GM10248 (cell line): Measurements from ENCODE around the gene ACTL10.
A peak's percentile ranks its signal among the peaks of the same experiment; 100 is the strongest.

ENCODE experiments used
- CTCF ChIA-PET: fragments of 300-600 bp; sonication (Branson Sonifier 250); formaldehyde crosslinking; extraction: SDS; loops from one replicate; lab custom pipeline; 2021; ENCODE audit warnings: antibody characterized with exemption; lab: Yijun Ruan, JAX
- POLR2A ChIA-PET: fragments of 350-650 bp; sonication (Branson Sonifier 250); formaldehyde crosslinking; extraction: SDS; loops from one replicate; lab custom pipeline; 2020; ENCODE audit warnings: antibody characterized with exemption; lab: Yijun Ruan, JAX
- DNase-seq: peaks from one replicate; pipeline ENCODE4 v3.0.0; 2012; ENCODE audit errors: extremely low spot score
- TF ChIP-seq, protein P1 (sequence below): IDR thresholded peaks from 2 replicates; pipeline ENCODE4 v1.5.1; 2012; ENCODE audit warnings: mild to moderate bottlenecking, low read depth; ENCODE audit errors: extremely low read depth, missing control alignments, control extremely low read depth

The ACTL10 gene

DNA sequence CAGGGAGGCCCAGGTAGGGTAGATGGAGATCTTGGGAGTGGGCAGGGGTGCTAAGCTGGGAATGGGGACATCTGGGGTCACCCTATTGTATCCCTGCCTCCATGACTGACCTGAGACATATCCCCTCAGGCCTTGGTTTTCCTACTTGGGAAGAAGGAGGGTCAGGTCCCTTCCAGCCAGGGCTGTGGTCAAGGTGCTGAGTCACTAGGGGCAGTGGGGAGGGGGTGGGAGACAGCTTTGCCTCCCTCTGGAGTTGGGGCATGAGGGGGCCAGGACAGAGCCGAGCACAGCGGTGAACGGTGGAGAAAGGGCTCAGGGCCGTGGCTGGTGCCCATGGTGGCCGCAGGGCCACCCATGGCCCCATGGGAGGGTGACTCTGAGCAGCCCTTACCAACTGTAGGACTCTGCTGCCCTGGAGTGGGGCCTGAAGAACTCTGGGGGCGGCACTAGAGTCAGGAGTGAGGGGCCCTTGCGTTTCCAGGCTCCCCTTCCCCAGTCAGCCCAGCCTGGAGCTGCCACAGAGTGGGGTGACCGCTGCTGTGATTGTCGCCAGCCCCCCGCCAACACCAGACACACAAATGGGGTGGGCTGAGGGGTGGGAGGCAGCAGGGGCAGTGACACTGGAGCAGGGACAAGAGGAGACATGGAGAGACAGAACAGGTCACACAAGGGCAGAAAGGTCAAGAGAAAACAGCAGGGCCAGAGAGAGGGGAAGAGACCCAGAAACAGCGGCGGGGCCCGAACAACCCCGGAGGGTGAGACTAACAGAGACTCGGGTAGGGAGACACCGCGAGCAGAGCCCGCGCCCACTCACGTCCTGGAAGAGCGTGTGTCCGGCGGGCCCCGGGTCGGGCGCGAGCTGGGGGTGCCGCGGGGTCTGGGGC, 6.9 kb downstream of the ACTL10 start:
- CTCF ChIA-PET, result no interaction called here
- DNase-seq, result no peak
- POLR2A ChIA-PET, result interaction anchor here (0.6 to 1.0 kb wide), 2 partner anchors 9 to 352 kb away, joined by 4 to 6 read pairs; no protein-coding TSS in a partner anchor
- TF ChIP-seq, protein P1, sequence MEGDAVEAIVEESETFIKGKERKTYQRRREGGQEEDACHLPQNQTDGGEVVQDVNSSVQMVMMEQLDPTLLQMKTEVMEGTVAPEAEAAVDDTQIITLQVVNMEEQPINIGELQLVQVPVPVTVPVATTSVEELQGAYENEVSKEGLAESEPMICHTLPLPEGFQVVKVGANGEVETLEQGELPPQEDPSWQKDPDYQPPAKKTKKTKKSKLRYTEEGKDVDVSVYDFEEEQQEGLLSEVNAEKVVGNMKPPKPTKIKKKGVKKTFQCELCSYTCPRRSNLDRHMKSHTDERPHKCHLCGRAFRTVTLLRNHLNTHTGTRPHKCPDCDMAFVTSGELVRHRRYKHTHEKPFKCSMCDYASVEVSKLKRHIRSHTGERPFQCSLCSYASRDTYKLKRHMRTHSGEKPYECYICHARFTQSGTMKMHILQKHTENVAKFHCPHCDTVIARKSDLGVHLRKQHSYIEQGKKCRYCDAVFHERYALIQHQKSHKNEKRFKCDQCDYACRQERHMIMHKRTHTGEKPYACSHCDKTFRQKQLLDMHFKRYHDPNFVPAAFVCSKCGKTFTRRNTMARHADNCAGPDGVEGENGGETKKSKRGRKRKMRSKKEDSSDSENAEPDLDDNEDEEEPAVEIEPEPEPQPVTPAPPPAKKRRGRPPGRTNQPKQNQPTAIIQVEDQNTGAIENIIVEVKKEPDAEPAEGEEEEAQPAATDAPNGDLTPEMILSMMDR, result no peak

DNA sequence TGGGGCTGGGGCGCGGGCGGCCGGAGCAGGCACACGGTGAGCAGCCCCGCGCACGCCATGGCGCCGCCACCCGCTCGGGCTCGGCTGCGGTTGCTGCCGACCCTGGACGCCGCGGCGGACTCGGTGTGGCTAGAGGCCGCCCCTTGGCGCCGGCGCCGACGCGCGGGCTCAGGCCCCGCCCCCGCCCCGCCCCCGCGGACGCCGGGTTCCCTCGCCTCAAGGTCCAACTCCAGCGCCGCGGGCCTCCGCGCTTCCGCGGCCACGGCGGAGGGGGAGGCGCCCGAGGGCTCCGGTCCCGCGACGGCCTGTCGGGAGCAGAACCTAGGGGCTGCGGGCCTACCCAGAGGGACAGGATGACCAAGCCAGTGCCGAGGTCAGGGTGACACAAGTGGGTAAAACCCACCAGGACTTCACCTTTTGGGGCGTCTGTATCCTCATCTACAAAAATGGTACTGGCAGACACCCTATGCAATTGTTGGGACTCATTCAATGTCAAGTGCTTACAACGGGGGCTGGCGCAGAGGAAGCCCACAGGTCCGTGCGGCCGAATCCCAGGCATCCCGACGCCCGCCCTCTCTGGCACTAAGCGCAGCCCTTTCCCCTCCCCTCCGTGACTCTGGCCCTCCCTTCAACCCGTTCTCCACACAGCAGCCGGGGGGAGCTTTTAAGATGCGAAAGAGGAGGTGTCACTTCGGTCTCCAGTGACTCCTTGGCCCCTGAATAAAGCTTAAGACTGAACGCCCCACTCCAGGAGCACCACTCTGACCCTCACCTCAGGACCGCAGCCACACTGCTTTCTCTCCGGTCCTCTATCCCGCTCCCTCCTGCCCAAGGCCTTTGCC, 7.8 kb downstream of the ACTL10 start, which contains the start of gene NECAB3:
NECAB3 (minus strand) TSS at position 135 of the 842 bp plus-strand sequence; CDS start at position 59, 76 bp downstream.
- DNase-seq, result peak; percentile 88
- POLR2A ChIA-PET, result interaction anchor here (1.0 kb wide), 1 partner anchor 10 kb away, joined by 6 read pairs; no protein-coding TSS in a partner anchor

DNA sequence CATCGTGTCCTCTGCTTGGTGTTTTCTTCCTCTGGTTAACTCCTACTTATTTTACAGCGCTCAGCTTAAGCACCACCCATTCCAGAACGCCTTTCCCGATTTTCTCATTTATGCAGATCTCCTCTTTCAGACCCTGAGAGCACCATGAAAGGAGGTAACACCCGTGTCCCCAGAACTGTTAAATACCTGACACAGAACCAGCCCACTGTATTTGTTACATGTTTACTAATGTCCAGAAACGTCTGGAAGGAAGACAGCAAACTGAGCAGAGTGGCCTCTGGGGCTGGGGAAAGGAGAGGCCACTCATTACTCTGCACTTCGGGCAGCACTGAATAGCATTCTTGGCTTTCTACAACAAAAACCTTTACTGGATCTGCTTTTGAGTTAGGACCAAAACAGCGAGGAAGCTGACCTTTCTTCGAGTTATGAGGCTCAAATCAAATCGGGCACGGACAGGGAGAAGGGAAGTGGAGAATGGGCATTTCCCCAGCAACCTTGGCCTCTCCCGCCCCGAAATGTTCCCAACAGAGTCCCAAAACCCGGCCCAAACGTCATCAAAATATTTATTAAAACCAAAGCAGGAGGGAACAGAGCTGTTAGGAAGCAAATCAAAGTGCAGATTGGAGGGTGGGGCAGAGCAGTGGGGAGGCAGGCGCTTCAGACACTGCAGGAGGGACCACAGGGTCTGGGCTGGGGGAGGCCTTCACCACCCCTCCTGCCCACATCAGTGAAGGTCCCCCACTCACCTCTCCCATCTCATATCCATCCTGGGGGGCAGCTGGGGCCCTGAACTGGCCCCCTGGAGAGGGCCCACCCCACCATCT, 8.6 kb downstream of the ACTL10 start:
- TF ChIP-seq, protein P1, result no peak
- CTCF ChIA-PET, result interaction anchor here (1.2 to 1.3 kb wide), 2 partner anchors 9 to 10 kb away, joined by 3 read pairs; partner anchors contain the start of gene ACTL10
- DNase-seq, result no peak
- POLR2A ChIA-PET, result interaction anchor here (0.9 kb wide), 1 partner anchor 12 kb away, joined by 3 read pairs; no protein-coding TSS in a partner anchor

More for the DNA sequence above, 7.8 kb downstream of the ACTL10 start, which contains the start of gene NECAB3:
- CTCF ChIA-PET, result interaction anchor here (1.3 kb wide), 1 partner anchor 11 kb away, joined by 3 read pairs; no protein-coding TSS in a partner anchor
- TF ChIP-seq, protein P1, result no peak

DNA sequence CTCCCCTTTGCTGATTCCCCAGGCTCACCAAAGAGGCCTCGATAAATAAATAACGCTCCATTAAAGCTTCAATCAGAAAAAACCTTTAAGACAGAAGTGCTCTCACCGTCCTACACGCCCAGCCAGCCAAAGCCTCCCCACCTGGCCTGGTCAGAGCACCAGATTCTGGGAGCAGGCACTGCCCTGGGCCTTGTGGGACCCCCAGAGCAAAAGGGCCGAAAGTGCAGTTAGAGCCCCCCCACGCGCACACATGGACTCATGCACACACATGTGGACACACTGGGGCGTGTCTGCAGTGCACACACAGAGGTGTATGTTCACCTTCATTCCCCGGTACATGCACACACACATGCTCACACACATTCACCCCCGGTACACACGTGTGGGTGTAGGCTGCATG, 9.4 kb downstream of the ACTL10 start:
- CTCF ChIA-PET, result interaction anchor here (1.2 kb wide), 1 partner anchor 9 kb away, joined by 3 read pairs; the partner anchor contains the start of gene ACTL10
- TF ChIP-seq, protein P1, result no peak
- POLR2A ChIA-PET, result interaction anchor here (0.9 kb wide), 1 partner anchor 13 kb away, joined by 3 read pairs; no protein-coding TSS in a partner anchor
- no peak for DNase-seq

DNA sequence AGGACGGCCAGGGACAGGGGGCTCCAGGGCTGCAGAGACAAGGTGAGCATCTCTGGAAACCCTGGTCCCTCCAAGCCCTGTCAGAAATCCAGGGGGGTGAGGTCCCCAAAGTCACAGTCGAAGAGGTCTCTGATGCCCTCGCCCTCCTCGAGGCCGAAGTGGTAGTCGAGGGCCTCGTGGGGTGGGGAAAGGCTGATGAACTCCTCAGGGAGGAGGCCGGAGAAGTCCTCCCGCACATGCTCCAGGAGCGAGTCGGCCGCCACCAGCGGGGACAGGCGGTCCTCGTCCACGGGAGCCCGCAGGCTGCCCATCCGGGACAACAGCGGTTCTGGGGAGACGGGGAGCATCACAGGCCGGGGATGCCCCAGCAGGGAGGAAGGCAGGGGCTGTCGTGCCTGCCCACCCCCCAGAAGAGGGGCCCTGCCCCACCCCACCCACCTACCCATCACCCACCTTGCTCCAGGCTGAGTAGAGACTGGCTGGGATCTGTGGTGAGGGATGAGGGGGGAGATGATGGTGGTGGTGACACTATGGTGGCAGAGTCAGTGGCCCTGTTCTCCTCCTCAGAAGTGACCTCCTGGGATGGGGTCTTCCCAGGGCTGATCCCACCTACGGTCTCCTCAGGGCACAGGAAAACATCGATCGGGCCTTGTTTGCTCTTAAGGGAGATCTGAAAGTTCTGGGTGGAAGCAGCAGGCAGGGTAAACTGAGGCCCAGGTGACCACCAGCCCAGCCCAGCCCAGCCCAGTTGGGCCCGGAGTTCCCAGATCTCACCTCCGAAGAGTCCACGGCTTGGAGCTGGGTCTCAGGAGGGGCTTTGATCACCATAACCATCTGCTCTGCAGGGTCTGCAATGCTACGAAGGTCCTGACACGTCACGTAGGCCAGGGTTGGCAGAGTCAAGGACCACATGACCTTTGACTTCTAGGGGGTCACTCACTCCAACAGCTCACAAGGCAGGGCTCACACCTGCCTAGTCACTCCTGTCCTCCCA, 10.2 kb downstream of the ACTL10 start:
- TF ChIP-seq, protein P1, result no peak
- CTCF ChIA-PET, result interaction anchor here (1.7 kb wide), 1 partner anchor 8 kb away, joined by 8 read pairs; no protein-coding TSS in a partner anchor
- no peak for DNase-seq
- POLR2A ChIA-PET, result interaction anchor here (0.6 kb wide), 1 partner anchor 1496 kb away, joined by 3 read pairs; no protein-coding TSS in a partner anchor
